Renal cortex interstitium (tissue), 11 donors: ENCODE data around the gene ABCA3. TPM values are rescaled to one million over a fixed set of nuclear protein-coding genes. Genes with fewer than 3 reads are reported as not detected.
A peak's percentile ranks its signal among the peaks of the same experiment; 100 is the strongest.

Experiments used
- DNase-seq, 11 donors: peaks; one replicate each; pipeline ENCODE4 v3.0.0-alpha.2; 2013; ENCODE audit warnings: low read depth in 9 of 11, low spot score in 4 of 11; ENCODE audit errors: extremely low read depth in 1 of 11
- polyA plus RNA-seq, 3 donors: library from polyadenylated mRNA; unstranded; fragments of 120-200 nt; gene quantifications; one replicate each; pipeline ENCODE4 v1.2.1, GENCODE V29; 2013; ENCODE audit not compliant: insufficient read length in 3 of 3

The ABCA3 gene
- polyA plus RNA-seq, 3 donors, result 5.2 to 6.9 (median 6.3) TPM

DNA sequence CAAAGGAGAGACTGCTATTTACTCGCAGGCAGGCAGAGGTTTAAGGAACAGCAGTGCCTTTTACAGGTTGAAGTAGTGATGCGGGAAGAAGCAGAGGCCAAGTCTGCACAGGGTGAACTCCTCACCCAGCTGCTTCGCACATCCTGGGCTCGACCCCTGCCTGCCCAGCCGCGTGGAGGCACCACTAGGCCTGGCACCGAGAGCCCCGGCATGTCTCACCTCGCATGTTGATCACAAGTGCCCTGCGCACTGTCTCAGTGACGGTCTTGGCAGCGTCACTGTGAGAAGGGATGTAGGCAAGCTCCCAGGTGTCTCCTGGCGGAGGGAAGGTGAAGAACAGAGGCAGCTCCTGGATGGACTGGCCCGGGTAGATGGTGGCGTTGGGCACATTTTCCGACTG is 14.7 kb downstream of the ABCA3 start:
- DNase-seq, result no peak

GRCh38 chr16:2325181-2325580 is 15.3 kb downstream of the ABCA3 start:
- no peak for DNase-seq

DNA sequence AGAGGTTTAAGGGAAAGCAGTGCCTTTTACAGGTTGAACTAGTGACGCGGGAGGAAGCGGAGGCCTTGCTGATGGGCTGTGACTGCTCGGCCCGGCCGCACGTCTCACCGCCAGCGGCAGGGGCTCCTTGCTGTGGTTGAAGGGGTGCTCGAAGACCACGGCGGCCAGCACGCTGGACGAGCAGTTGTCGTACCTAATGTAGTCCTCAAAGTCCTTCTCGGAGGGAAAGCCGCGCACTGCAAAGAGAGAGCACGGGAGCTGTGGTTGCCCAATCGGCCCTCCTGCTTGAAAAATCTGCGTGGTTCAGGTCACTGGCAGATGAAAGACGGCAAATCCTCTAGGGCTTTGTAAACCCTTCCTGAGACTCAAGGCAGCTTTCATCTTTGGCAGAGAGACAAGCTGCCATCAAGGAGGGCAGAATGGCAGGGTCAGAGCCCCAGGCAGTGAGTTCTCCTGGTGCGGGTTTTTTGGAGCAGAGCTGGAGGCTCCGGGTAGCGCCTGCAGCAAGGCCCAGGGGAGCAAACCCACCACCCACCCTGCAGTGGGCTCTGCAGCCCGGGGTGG is 16.1 kb downstream of the ABCA3 start:
- no peak for DNase-seq

- no peak for DNase-seq
Observed at GRCh38 chr16:2323701-2324100, 16.8 kb downstream of the ABCA3 start.

DNA sequence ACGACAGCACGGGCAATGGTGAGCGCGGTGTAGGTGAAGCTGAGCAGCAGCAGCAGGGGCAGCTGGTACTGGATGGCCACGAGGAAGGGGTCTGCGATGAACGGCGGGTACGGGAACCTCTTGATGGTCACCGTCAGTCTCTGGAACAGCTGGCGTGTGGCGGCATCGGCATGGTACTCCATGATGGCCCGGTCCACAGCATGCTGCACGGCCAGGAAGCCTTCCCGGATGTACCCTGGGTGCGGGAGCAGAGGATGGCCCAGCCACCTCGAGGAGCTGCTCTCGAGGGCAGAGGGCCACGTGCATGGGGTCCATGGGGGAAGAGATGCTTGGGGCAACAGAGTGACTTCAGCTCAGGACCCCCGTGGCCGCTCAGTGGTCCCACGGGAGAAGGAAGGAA is 20.9 kb downstream of the ABCA3 start:
- no peak for DNase-seq

DNA sequence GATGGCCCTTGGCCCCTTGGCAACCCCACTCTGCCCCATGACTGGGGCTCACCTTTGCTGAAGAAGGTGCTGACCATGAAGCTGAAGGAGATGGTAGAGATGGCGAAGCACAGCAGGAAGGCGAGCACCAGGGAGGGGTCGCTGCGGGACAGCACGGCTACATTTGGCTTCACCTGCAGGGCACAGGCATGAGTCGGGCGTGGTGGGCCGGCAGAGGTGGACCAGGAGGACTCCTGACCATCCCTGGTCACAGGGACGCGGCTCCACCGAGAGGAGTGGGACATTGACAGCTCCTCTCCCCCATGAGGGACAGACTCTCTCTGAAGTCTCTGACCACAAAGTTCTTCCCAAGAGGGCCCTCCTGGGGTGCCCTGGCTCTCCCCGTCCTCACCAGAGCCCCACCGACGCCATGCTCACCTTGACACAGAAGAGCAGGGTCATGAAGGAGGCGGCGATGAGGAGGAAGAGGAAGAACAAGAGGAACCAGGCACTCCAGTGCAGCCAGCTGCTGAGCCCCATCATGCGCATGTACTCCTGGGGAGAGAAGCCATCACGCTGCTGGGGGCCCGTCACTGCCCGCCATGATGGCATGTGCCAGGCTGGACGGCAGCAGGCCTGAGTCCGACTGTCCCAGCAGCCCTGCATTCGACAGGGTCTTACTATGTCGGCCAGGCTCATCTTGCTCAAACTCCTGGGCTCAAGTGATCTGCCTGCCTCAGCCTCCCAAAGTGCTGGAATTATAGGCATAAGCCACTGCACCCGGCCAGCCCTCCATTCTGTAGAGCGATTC is 23.1 kb downstream of the ABCA3 start:
- DNase-seq, result no peak

GRCh38 chr16:2308089-2308962 is 32.2 kb downstream of the ABCA3 start:
- no peak for DNase-seq

DNA sequence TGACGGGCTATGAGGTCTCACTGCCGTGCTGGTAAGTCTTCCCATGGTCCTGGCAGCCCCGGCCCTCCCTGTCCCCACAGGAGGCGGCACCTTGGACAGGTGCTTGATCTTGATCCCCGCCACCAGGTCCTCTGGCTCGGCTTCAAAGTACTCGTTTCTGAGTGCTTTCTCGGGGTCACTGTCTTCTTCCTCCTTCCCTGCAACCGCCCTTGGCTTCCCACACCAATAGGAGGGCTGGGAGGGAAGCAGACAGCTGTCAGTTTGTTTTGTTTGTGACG is 40.7 kb downstream of the ABCA3 start:
- DNase-seq, result no peak

- no peak for DNase-seq
Observed at GRCh38 chr16:2299121-2299914, 41.2 kb downstream of the ABCA3 start.

DNA sequence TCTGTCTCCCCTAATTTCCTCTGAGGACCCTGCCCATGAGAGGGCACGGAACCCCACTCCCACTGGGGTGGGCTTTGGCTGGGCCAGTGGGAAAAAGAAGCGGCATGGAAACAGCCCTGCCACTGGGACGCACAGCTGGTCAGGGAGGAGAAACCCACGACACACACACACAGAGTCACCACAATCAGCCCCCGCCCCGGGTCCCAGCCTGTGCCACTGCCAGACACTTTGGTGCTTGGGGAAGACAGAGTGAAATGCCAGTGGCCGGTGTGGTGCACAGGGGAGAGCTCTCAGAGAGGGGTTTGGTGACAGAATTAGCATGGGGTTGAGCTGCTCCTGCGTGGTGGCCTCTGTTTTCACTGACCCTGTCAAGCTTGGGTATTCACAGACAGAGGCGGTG is 41.9 kb downstream of the ABCA3 start:
- no peak for DNase-seq

- DNase-seq, result no peak
Observed at GRCh38 chr16:2297506-2297860, 43.0 kb downstream of the ABCA3 start.

GRCh38 chr16:2296661-2297505 is 43.6 kb downstream of the ABCA3 start:
- peak in 1 of 11 donors; percentile 12 for DNase-seq

- DNase-seq, result no peak
Observed at GRCh38 chr16:2295056-2295798, 45.3 kb downstream of the ABCA3 start.

GRCh38 chr16:2292221-2292620 is 48.3 kb downstream of the ABCA3 start:
- no peak for DNase-seq

- no peak for DNase-seq
Observed at GRCh38 chr16:2289282-2289681, 51.2 kb downstream of the ABCA3 start.

GRCh38 chr16:2288726-2289125 is 51.8 kb downstream of the ABCA3 start:
- no peak for DNase-seq

- no peak for DNase-seq
Observed at GRCh38 chr16:2287916-2288547, 52.5 kb downstream of the ABCA3 start.

- DNase-seq, result no peak
Observed at GRCh38 chr16:2286550-2286949, 54.0 kb downstream of the ABCA3 start.
